Muscle of leg (tissue), 11 donors: ENCODE data around the gene SYNJ2. TPM values are rescaled to one million over a fixed set of nuclear protein-coding genes. Genes with fewer than 3 reads are reported as not detected.

ENCODE experiments used
- DNase-seq: peaks from one replicate; pipeline ENCODE4 v3.0.0; 2013
- H3K27ac ChIP-seq: one replicate; pipeline ENCODE4 v1.5.1; 2013; ENCODE audit warnings: mild to moderate bottlenecking, low read length, control low read depth
- H3K27me3 ChIP-seq: one replicate; pipeline ENCODE4 v1.6.1; 2013; ENCODE audit warnings: low read length; ENCODE audit not compliant: control insufficient read depth, insufficient read depth
- H3K36me3 ChIP-seq: one replicate; pipeline ENCODE4 v1.6.1; 2013; ENCODE audit warnings: low read length; ENCODE audit not compliant: control insufficient read depth, insufficient read depth
- H3K4me1 ChIP-seq: one replicate; pipeline ENCODE4 v1.6.1; 2013; ENCODE audit warnings: low read length; ENCODE audit not compliant: control insufficient read depth, insufficient read depth
- H3K4me3 ChIP-seq: one replicate; pipeline ENCODE4 v1.5.1; 2013; ENCODE audit warnings: low read length, control low read depth
- H3K9me3 ChIP-seq: replicated peaks from 2 replicates; pipeline ENCODE4 v1.6.1; 2013; ENCODE audit warnings: low read depth, low read length; ENCODE audit not compliant: control insufficient read depth
- WGBS: methylation state at CpG from one replicate; pipeline ENCODE4 v1.1.5; 2013; ENCODE audit warnings: missing lambda C conversion rate; ENCODE audit not compliant: insufficient coverage; 5-methylcytosine and 5-hydroxymethylcytosine counted together
- polyA plus RNA-seq, 8 donors: library from polyadenylated mRNA; unstranded; fragments of 120-200 nt; gene quantifications; one replicate each; pipeline versions ENCODE4 v1.2.1 to v1.2.3, GENCODE V29; 2013; ENCODE audit warnings: inconsistent platforms in 1 of 8, low replicate concordance in 1 of 8; ENCODE audit not compliant: insufficient read length in 8 of 8, insufficient read depth in 1 of 8
- total RNA-seq: library from RNA; stranded (reverse); fragments of 120-200 nt; gene quantifications from one replicate; pipeline ENCODE4 v1.2.4, GENCODE V29; 2013

Gene SYNJ2
- total and polyA plus RNA-seq, 9 donors = 7.7 to 11.3 (median 9.7) TPM

DNA sequence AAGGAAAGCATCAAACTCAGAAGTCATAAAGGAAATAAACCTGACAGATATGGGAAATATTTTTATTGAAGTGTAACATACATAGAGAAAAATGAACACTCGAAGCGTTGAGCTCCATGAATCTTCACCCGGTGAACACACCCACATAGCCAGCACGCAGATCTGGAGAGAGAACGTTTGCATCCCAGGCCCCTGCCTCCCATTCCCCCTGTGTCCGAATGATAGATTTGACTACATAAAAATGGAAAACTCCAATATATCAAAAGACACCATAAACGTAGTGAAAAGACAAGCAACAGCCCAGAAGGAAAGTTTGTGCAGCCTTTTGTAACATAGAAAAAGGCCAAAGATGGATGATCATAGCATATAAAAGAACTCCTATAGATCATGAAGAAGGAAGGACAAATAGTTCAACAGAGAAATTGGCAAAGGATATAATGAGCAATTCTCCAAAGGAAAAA is 17.1 kb downstream of the SYNJ2 start:
- Histone ChIP-seq H3K9me3 (no peaks in the 10 kb centered on the region), H3K4me1 (peaks cover 58% of the 10 kb centered on the region), H3K27ac (no peak overlapping the region), H3K4me3 (no peak overlapping the region), H3K36me3 (peaks cover 4% of the 10 kb centered on the region), H3K27me3 (no peaks in the 10 kb centered on the region)
- 90% methylated on average over 2 of the region's 7 CpGs for WGBS
- DNase-seq = no peak

DNA sequence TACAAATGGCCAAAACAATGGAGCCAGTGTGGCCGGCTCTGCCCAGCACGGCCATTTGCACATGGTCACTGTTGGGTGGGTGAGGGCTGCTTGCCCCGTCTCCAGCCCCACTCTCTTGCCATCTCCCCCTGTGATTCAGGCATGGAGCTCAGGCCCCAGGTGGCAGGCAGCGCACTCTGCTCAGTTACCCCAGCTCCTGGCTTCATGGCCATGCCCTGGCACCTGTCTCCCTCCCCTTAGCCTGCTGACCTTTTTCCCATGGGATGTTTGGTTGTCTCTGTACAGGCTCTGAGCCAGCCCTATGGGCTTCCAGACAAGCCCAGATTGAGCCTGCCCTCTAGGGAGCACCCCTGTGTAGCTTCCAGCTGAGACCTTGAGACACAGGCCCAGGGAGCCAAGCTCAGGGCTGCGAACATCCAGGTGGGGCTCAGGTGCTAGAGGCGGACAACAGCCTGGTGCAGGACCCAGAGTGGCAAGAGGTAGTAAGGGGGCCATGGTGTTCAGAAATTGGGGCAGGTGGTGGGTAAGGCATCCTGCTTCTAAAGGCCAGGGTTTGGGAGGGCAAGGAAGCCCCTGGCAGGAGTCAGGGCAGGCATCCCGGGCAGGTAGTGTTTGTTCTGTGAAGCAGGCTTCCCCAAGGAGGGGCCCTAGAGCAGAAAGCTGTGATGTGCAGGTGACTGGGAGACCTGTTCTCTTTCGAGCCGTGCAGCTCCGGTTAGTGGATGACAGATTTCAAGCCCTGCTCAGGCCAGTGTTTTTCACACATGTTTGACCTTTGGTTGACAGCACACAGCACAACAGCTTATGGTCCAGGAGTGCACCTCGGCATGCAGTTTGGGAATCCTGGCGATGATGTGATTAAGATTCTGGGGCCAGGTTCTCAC is 17.7 kb downstream of the SYNJ2 start:
- Histone ChIP-seq H3K4me1 (peaks cover 61% of the 10 kb centered on the region), H3K4me3 (no peak overlapping the region), H3K27me3 (no peaks in the 10 kb centered on the region), H3K9me3 (no peaks in the 10 kb centered on the region), H3K27ac (peak overlapping the region; percentile 7), H3K36me3 (peaks cover 4% of the 10 kb centered on the region)
- DNase-seq = peak; percentile 41
- 77% methylated on average over 9 of the region's 12 CpGs for WGBS

- H3K4me1 ChIP-seq = peaks cover 62% of the 10 kb centered on the region
- no peak overlapping the region for H3K27ac ChIP-seq
- 74% methylated on average over 9 of the region's 17 CpGs for WGBS
Measured at GRCh38 chr6:158000530-158001307, 19.1 kb downstream of the SYNJ2 start.

DNA sequence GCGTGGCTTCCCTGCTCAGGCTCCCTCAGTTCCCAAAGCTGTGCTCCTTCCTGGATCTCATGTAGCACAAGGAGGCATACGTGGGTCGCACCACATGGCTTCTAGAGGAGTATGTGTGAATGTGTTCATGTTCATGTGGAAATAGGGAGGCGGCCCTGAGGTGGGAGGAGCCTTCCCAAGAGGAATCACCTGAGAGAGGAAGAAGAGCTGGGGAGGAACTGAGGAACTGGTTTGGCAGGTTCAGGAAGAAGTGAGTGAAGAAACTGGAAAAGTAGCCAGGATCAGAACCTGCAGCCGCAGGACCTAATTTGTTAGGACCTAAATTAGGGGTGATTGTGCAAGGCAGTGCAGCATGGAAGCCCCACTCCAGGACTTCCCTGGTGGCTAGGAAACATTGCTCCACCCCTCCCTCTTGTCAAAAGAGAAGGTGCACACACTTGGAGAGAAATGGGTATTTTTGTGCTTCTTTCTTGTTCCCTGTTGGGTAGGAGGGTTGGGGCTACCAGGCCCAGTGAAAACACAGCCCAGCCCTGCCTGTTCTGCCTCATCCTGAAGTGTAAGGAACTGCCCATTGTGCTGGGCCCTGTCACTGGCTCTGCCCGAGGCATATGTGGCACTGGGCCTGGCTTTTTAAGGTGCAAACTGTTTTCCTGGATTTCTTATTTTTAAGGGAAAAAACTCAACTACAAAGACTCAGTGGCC is 20.7 kb downstream of the SYNJ2 start:
- peak overlapping the region; percentile 98 for H3K27ac ChIP-seq
- no peaks in the 10 kb centered on the region for H3K9me3 ChIP-seq
- peaks cover 4% of the 10 kb centered on the region for H3K36me3 ChIP-seq
- no peak overlapping the region for H3K4me3 ChIP-seq
- no peaks in the 10 kb centered on the region for H3K27me3 ChIP-seq
- WGBS = 77% methylated on average over 4 of the region's 6 CpGs
- peak; percentile 27 for DNase-seq
- peaks cover 63% of the 10 kb centered on the region for H3K4me1 ChIP-seq

More at GRCh38 chr6:158000530-158001307, 19.1 kb downstream of the SYNJ2 start:
- DNase-seq = peak; percentile 41
- no peaks in the 10 kb centered on the region for H3K27me3 ChIP-seq
- no peak overlapping the region for H3K4me3 ChIP-seq
- H3K9me3 ChIP-seq = no peaks in the 10 kb centered on the region
- peaks cover 4% of the 10 kb centered on the region for H3K36me3 ChIP-seq

GRCh38 chr6:158002951-158003853 is 21.5 kb downstream of the SYNJ2 start:
- 7% methylated on average over 13 of the region's 15 CpGs for WGBS
- peak; percentile 99 for DNase-seq
- Histone ChIP-seq H3K27me3 (no peaks in the 10 kb centered on the region), H3K4me1 (peaks cover 61% of the 10 kb centered on the region), H3K27ac (peak overlapping the region; percentile 98), H3K4me3 (no peak overlapping the region), H3K36me3 (peaks cover under 1% of the 10 kb centered on the region), H3K9me3 (no peaks in the 10 kb centered on the region)

DNA sequence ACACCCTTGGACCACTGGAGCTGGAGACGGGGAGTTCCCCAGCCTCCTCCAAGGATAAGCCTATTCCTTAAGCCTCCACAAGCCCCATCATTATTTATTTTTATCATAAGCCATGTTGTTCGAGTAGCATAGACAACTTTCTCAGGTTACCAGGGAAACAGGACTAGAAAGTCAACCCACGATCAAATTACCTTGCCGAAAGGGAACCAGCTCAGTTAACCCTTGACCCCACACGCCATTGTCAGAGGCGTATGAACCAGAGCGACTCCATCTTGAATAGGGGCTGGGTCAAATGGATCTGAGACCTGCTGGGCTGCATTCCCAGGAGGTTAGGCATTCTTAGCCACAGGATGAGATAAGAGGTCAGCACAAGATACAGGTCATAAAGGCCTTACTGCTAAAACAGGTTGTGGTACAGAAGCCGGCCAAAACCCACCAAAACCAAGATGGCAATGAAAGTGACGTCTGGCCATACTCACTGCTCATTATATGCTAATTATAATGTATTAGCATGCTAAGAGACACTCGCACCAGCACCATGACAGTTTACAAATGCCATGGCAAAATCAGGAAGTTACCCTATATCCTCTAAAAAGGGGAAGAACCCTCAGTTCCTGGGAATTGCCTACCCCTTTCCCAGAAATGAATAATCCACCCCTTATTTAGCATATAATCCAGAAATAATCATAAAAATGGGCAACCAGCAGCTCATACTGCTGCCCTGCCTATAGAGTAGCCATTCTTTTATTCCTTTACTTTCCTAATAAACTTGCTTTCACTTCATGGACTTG is 22.4 kb downstream of the SYNJ2 start:
- H3K4me3 ChIP-seq = no peak overlapping the region
- H3K4me1 ChIP-seq = peaks cover 68% of the 10 kb centered on the region
- WGBS = 27% methylated on average over 2 of the region's 10 CpGs
- H3K27ac ChIP-seq = peak overlapping the region; percentile 98
- H3K9me3 ChIP-seq = no peaks in the 10 kb centered on the region
- no peak for DNase-seq
- H3K36me3 ChIP-seq = no peaks in the 10 kb centered on the region
- no peaks in the 10 kb centered on the region for H3K27me3 ChIP-seq

DNA sequence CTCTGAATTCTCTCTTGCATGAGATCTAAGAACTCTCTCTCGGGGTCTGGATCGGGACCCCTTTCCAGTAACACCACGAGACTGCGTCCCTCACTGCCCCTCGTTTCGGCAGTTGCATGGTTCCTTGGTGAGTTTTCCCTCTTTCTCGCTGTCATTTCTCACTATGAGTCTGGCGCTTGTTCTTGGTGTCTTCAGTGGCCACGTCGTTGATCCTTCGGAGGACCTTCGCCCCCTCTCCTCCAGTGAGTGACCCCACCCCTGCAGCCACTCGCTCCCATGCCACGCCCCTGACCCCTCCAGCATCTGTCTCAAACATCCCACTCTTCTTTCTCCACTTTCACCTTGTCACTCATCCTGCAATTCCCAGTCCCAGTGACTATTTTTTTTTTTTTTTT is 23.0 kb downstream of the SYNJ2 start:
- no peaks in the 10 kb centered on the region for H3K27me3 ChIP-seq
- 91% methylated on average over 14 of the region's 14 CpGs for WGBS
- H3K9me3 ChIP-seq = no peaks in the 10 kb centered on the region
- H3K36me3 ChIP-seq = no peaks in the 10 kb centered on the region
- DNase-seq = no peak
- no peak overlapping the region for H3K4me3 ChIP-seq
- H3K4me1 ChIP-seq = peaks cover 68% of the 10 kb centered on the region
- H3K27ac ChIP-seq = peak overlapping the region; percentile 98

- Histone ChIP-seq H3K27ac (no peak overlapping the region), H3K4me1 (peaks cover 68% of the 10 kb centered on the region), H3K36me3 (no peaks in the 10 kb centered on the region), H3K4me3 (no peak overlapping the region), H3K27me3 (no peaks in the 10 kb centered on the region), H3K9me3 (no peaks in the 10 kb centered on the region)
- WGBS = 81% methylated on average over 11 of the region's 11 CpGs
- no peak for DNase-seq
Measured at GRCh38 chr6:158005626-158006180, 24.0 kb downstream of the SYNJ2 start.
